Endothelial cell of umbilical vein (primary cell): ENCODE data around the gene HTR3B. TPM values are rescaled to one million over a fixed set of nuclear protein-coding genes. Genes with fewer than 3 reads are reported as not detected.

Experiments used
- BruUV-seq: library from RNA; stranded (reverse); fragments of 400-500 nt; replicated peaks from 2 replicates; lab custom pipeline; 2021; lab: Mats Ljungman, UMichigan
- CTCF ChIA-PET: fragments of 300-600, 350-600 bp; sonication (Branson Sonifier 250); formaldehyde crosslinking; loops from one replicate; lab custom pipeline; 2021; ENCODE audit warnings: antibody characterized with exemption, inconsistent platforms; lab: Charles Lee
- POLR2A ChIA-PET: fragments of 300-600, 350-600 bp; sonication (Branson Sonifier 250); formaldehyde crosslinking; loops from one replicate; lab custom pipeline; 2021; ENCODE audit warnings: antibody characterized with exemption, inconsistent platforms; lab: Charles Lee
- DNase-seq: peaks from one replicate; pipeline ENCODE4 v3.0.0-alpha.2; 2011; ENCODE audit warnings: low read depth, low spot score
- FAIRE-seq: peaks from 2 replicates; lab custom pipeline; 2011; peaks lifted over from hg19 to GRCh38; lab: Jason Lieb, UNC
- H2AFZ ChIP-seq: 2 replicates; pipeline ENCODE4 v1.6.0; 2012; ENCODE audit warnings: low read depth, low read length, control low read depth, inconsistent platforms
- H3K27ac ChIP-seq: 2 replicates; pipeline ENCODE4 v1.5.1; 2011; ENCODE audit warnings: low read depth, mild to moderate bottlenecking, control low read depth, low read length, moderate library complexity; ENCODE audit not compliant: insufficient read depth
- H3K27me3 ChIP-seq, 2 experiments: 2 replicates each; pipeline versions ENCODE4 v1.6.0 to v1.6.1; 2011; ENCODE audit warnings: low read length in 2 of 2, mixed read lengths in 1 of 2; ENCODE audit not compliant: control insufficient read depth in 2 of 2, insufficient read depth in 2 of 2
- H3K36me3 ChIP-seq, 2 experiments: 2 replicates in 1 of 2; 3 replicates in 1 of 2; pipeline ENCODE4 v1.5.1; 2011; ENCODE audit warnings: low read length in 2 of 2, mild to moderate bottlenecking in 1 of 2, moderate library complexity in 1 of 2; ENCODE audit not compliant: control insufficient read depth in 2 of 2, insufficient read depth in 2 of 2; ENCODE audit errors: extremely low read depth in 1 of 2
- H3K4me1 ChIP-seq: 3 replicates; pipeline ENCODE4 v1.5.1; 2011; ENCODE audit warnings: mild to moderate bottlenecking, low read length; ENCODE audit not compliant: control insufficient read depth, insufficient read depth; ENCODE audit errors: extremely low read depth
- H3K4me2 ChIP-seq: 2 replicates; pipeline ENCODE4 v1.6.1; 2011; ENCODE audit warnings: low read length, control low read depth, mixed read lengths; ENCODE audit not compliant: insufficient read depth
- H3K4me3 ChIP-seq, 3 experiments: fragments of 200-600 bp in 1 of 3; sonication (generic), shearing (Covaris generic) in 1 of 3; replicated peaks in 1 of 3; 2 replicates each; pipeline ENCODE4 v1.5.1; 2011 to 2016; ENCODE audit warnings: control low read depth in 3 of 3, low read length in 3 of 3, mild to moderate bottlenecking in 2 of 3, inconsistent platforms in 1 of 3, low read depth in 1 of 3, moderate library complexity in 1 of 3; ENCODE audit not compliant: insufficient read depth in 1 of 3
- H3K79me2 ChIP-seq: 2 replicates; pipeline ENCODE4 v1.6.0; 2012; ENCODE audit warnings: low read length, inconsistent platforms; ENCODE audit not compliant: control insufficient read depth, insufficient read depth
- H3K9ac ChIP-seq: replicated peaks from 2 replicates; pipeline ENCODE3; 2011; ENCODE audit warnings: low read length, control low read depth; ENCODE audit not compliant: insufficient read depth; ENCODE audit errors: extremely low read depth
- H3K9me1 ChIP-seq: replicated peaks from 3 replicates; pipeline ENCODE4 v1.6.0; 2011; ENCODE audit warnings: mild to moderate bottlenecking, low read length; ENCODE audit not compliant: control insufficient read depth, insufficient read depth; ENCODE audit errors: extremely low read depth
- H3K9me3 ChIP-seq: replicated peaks from 2 replicates; pipeline ENCODE4 v1.5.1; 2012; ENCODE audit warnings: low read length, inconsistent platforms; ENCODE audit not compliant: control insufficient read depth, insufficient read depth
- H4K20me1 ChIP-seq: replicated peaks from 2 replicates; pipeline ENCODE3; 2011; ENCODE audit warnings: mild to moderate bottlenecking, low read length; ENCODE audit not compliant: control insufficient read depth, insufficient read depth; ENCODE audit errors: extremely low read depth
- EZH2 ChIP-seq: IDR thresholded peaks from 2 replicates; pipeline ENCODE4 v1.6.1; 2012; ENCODE audit warnings: borderline replicate concordance, low read depth, mild to moderate bottlenecking, moderate library complexity, low read length, inconsistent platforms; ENCODE audit not compliant: severe bottlenecking
- FOS ChIP-seq: IDR thresholded peaks from 2 replicates; pipeline ENCODE4 v1.6.1; 2011; ENCODE audit warnings: mild to moderate bottlenecking, low read length, moderate library complexity, borderline replicate concordance; ENCODE audit not compliant: insufficient read depth
- GATA2 ChIP-seq: IDR thresholded peaks from 2 replicates; pipeline ENCODE4 v1.7.0; 2011; ENCODE audit warnings: low read depth, mild to moderate bottlenecking, moderate library complexity, mixed read lengths, low read length; ENCODE audit not compliant: insufficient read length, insufficient read depth
- JUN ChIP-seq: IDR thresholded peaks from 2 replicates; pipeline ENCODE4 v1.6.1; 2011; ENCODE audit warnings: borderline replicate concordance, low read depth; ENCODE audit not compliant: insufficient read length, insufficient read depth
- MYC ChIP-seq: IDR thresholded peaks from one replicate; pipeline ENCODE4 v1.6.1; 2011; ENCODE audit warnings: mild to moderate bottlenecking, low read depth, low read length
- POLR2A ChIP-seq: IDR thresholded peaks from 2 replicates; pipeline ENCODE4 v1.6.1; 2012; ENCODE audit warnings: low read depth, mild to moderate bottlenecking, control low read depth, low read length
- POLR2AphosphoS5 ChIP-seq: IDR thresholded peaks from 2 replicates; pipeline ENCODE4 v1.6.1; 2012; ENCODE audit warnings: low read depth, mild to moderate bottlenecking, control low read depth, low read length, moderate library complexity; ENCODE audit not compliant: insufficient read depth
- dilution Hi-C: fragments of 300-500 bp; cut with MboI; formaldehyde crosslinking; loops from one replicate; pipeline ENCODE4 v1.15.0; 2019; ENCODE audit warnings: low sequenced_read_pairs; ENCODE audit not compliant: extremely low pct_ligation_motif_present
- intact Hi-C: fragments of 100-400 bp; cut with micrococcal nuclease; formaldehyde crosslinking; loops from one replicate; pipeline ENCODE4 v1.10.0; 2022
- polyA plus RNA-seq, 4 experiments: library from polyadenylated mRNA; depleted of rRNA in 3 of 4; stranded (reverse) in 3 of 4; unstranded in 1 of 4; fragments of >200 nt; gene quantifications; 2 replicates each; pipeline versions ENCODE4 v1.2.1 to v1.2.3, GENCODE V29; 2011 to 2012; ENCODE audit warnings: missing spikeins in 1 of 4
- total RNA-seq: library from RNA; stranded (reverse); gene quantifications from 2 replicates; pipeline ENCODE4 v1.2.3, GENCODE V29; 2021
- TF ChIP-seq, protein P1 (sequence below): IDR thresholded peaks from 2 replicates; pipeline ENCODE4 v1.6.1; 2011; ENCODE audit not compliant: insufficient read depth, insufficient read length
- TF ChIP-seq, protein P2 (sequence below), 2 donors: IDR thresholded peaks; 1 replicate in 1 of 2; 2 replicates in 1 of 2; pipeline ENCODE4 v1.5.1; 2011; ENCODE audit warnings: low read length in 2 of 2, mild to moderate bottlenecking in 2 of 2, moderate library complexity in 2 of 2, control low read depth in 1 of 2, inconsistent platforms in 1 of 2, low read depth in 1 of 2; ENCODE audit not compliant: insufficient read depth in 1 of 2; ENCODE audit errors: extremely low read depth in 1 of 2

HTR3B gene
- total and polyA plus RNA-seq, 2 donors (not counting 3 experiments of a cell fraction or from before 2014, with no cell fraction given), result not detected

DNA sequence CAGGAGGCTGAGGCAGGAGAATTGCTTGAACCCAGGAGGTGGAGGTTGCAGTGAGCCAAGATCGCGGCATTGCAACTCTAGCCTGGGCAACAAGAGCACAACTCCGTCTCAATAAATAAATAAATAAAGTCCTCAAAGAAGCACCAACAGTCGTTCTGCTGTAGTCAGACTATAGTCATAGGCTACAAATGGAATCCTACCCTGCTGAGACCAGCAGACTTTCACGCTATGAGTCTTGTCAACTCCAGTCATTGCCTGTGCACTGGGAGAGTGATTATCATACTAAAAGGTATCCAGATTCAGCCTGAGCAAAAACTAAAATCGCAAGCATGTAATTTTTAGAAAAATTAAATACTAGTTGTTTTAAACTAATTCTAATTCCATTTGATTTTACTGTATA, 48.8 kb upstream of the HTR3B start:
- Histone ChIP-seq H4K20me1 (no peaks in the 10 kb centered on the region), H2AFZ (no peak overlapping the region), H3K27ac (no peak overlapping the region), H3K36me3 (peaks cover 3 to 4% of the 10 kb centered on the region in 2 experiments), H3K4me3 (no peak overlapping the region), H3K4me2 (no peak overlapping the region), H3K27me3 (no peaks in the 10 kb centered on the region), H3K4me1 (peaks cover 5% of the 10 kb centered on the region), H3K9me3 (no peaks in the 10 kb centered on the region), H3K9ac (no peak overlapping the region), H3K9me1 (peaks cover 2% of the 10 kb centered on the region), H3K79me2 (peaks cover 3% of the 10 kb centered on the region)
- ChIA-PET POLR2A (no interaction called here), CTCF (no interaction called here)
- TF ChIP-seq MYC (no peak), FOS (no peak), EZH2 (no peak), POLR2AphosphoS5 (no peak), GATA2 (no peak), POLR2A (no peak), JUN (no peak)
- TF ChIP-seq, protein P1, sequence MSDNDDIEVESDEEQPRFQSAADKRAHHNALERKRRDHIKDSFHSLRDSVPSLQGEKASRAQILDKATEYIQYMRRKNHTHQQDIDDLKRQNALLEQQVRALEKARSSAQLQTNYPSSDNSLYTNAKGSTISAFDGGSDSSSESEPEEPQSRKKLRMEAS, result no peak
- TF ChIP-seq, protein P2, sequence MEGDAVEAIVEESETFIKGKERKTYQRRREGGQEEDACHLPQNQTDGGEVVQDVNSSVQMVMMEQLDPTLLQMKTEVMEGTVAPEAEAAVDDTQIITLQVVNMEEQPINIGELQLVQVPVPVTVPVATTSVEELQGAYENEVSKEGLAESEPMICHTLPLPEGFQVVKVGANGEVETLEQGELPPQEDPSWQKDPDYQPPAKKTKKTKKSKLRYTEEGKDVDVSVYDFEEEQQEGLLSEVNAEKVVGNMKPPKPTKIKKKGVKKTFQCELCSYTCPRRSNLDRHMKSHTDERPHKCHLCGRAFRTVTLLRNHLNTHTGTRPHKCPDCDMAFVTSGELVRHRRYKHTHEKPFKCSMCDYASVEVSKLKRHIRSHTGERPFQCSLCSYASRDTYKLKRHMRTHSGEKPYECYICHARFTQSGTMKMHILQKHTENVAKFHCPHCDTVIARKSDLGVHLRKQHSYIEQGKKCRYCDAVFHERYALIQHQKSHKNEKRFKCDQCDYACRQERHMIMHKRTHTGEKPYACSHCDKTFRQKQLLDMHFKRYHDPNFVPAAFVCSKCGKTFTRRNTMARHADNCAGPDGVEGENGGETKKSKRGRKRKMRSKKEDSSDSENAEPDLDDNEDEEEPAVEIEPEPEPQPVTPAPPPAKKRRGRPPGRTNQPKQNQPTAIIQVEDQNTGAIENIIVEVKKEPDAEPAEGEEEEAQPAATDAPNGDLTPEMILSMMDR (IDR thresholded peaks at IDR 0.05; ENCODE audit: extremely low read depth in 1 of 2, insufficient read depth in 1 of 2, low read depth in 1 of 2, low read length in 2 of 2), result no peak
- dilution Hi-C loops, result no loop called here
- FAIRE-seq (no peak), DNase-seq (no peak)
- intact Hi-C loops, result no loop called here
- BruUV-seq, result no TSS peak
